HepG2 (cell line): ENCODE measurements around the gene HTRA1. TPM values are rescaled to one million over a fixed set of nuclear protein-coding genes. Genes with fewer than 3 reads are reported as not detected.

Experiments
- KAT8 ChIP-seq: IDR thresholded peaks from 2 replicates; pipeline ENCODE4 v1.6.1; 2016; ENCODE audit warnings: missing genetic modification reagents, missing compliant biosample characterization
- NR3C1 ChIP-seq: sonication (generic); formaldehyde crosslinking; IDR thresholded peaks from 2 replicates; pipeline ENCODE4 v1.4.0; 2020; ENCODE audit warnings: missing genetic modification reagents
- polyA plus RNA-seq, 8 experiments: library from polyadenylated mRNA; depleted of rRNA in 3 of 8; stranded (reverse) in 7 of 8; unstranded in 1 of 8; fragments of >200 nt; fragmentation: Illumina TruSeq in 4 of 8; extraction: Trizol in 4 of 8; gene quantifications; 2 replicates each; pipeline versions ENCODE4 v1.2.1 to v1.2.3, GENCODE V29; 2011 to 2016; ENCODE audit warnings: low read depth in 4 of 8, missing spikeins in 1 of 8, mixed read lengths in 1 of 8; ENCODE audit not compliant: insufficient read depth in 1 of 8
- total RNA-seq, 5 experiments: library from RNA; depleted of rRNA; stranded (reverse); fragments of >200 nt; fragmentation: Illumina TruSeq; extraction: Trizol; gene quantifications; 2 replicates each; pipeline ENCODE4 v1.2.3, GENCODE V29; 2016; ENCODE audit warnings: low read depth in 1 of 5
- TF ChIP-seq, protein P1 (sequence below): sonication (generic); formaldehyde crosslinking; IDR thresholded peaks from 2 replicates; pipeline ENCODE4 v1.5.0; 2020; ENCODE audit warnings: missing genetic modification reagents, mild to moderate bottlenecking, borderline replicate concordance
- TF ChIP-seq, protein P2 (sequence below): fragments of 450-650 bp; IDR thresholded peaks from 2 replicates; pipeline ENCODE4 v1.6.1; 2016
- TF ChIP-seq, protein P3 (sequence below): sonication (generic); formaldehyde crosslinking; IDR thresholded peaks from 2 replicates; pipeline ENCODE4 v1.5.1; 2020; ENCODE audit warnings: mild to moderate bottlenecking, moderate library complexity, missing genetic modification reagents
- TF ChIP-seq, protein P4 (sequence below): sonication (generic); formaldehyde crosslinking; IDR thresholded peaks from 2 replicates; pipeline ENCODE4 v1.5.1; 2020; ENCODE audit warnings: mild to moderate bottlenecking, missing genetic modification reagents, moderate library complexity
- TF ChIP-seq, protein P5 (sequence below): sonication (generic); formaldehyde crosslinking; IDR thresholded peaks from 2 replicates; pipeline ENCODE4 v1.4.0; 2020; ENCODE audit warnings: mild to moderate bottlenecking, missing genetic modification reagents
- TF ChIP-seq, protein P6 (sequence below): IDR thresholded peaks from 2 replicates; pipeline ENCODE4 v1.6.1; 2016; ENCODE audit warnings: missing genetic modification reagents, missing compliant biosample characterization
- TF ChIP-seq, protein P7 (sequence below): sonication (generic); formaldehyde crosslinking; IDR thresholded peaks from 2 replicates; pipeline ENCODE4 v1.8.0; 2022; ENCODE audit warnings: missing genetic modification reagents, low read depth, mild to moderate bottlenecking, borderline replicate concordance

HTRA1 gene
- total and polyA plus RNA-seq, 2 of the 13 experiments (the other 11 are each of a cell fraction or from before 2014, with no cell fraction given) = 0.11 to 0.40 TPM

DNA sequence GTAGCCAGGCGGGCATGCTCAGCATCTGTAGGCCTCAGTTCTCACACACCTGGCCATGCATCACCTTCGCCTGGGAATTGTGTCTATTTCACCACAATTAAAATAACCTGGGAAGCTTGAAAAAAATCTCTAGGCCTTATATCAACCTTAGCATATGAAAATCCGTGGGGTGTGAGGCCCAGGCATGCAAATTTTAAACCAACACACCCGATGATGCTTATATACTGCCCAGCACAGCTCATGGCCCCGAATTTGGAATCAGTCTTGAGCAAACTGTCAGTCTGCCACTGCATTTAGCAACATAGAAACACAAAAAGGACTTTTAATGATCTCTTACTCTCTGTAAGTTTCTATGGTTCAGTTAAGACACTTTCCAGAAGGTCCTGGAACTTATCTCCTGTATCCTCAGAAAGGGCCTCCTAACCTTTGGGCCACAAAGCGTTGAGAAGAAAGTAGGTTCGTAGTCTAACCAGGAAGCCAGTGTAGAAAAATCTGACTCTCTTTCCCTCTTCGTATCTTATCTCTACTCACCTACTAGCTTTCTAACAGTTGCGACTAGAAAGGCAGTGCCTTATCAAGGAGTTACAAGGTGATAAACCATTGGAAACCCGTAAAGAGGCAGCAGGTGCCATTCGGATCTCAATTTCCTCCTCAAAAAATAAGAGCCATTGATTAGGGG, 87.2 kb downstream of the HTRA1 start (continued):
- TF ChIP-seq, protein P1, sequence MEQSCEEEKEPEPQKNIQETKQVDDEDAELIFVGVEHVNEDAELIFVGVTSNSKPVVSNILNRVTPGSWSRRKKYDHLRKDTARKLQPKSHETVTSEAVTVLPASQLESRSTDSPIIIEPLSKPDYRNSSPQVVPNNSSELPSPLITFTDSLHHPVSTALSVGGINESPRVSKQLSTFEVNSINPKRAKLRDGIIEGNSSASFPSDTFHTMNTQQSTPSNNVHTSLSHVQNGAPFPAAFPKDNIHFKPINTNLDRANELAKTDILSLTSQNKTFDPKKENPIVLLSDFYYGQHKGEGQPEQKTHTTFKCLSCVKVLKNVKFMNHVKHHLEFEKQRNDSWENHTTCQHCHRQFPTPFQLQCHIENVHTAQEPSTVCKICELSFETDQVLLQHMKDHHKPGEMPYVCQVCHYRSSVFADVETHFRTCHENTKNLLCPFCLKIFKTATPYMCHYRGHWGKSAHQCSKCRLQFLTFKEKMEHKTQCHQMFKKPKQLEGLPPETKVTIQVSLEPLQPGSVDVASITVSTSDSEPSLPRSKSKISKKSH = no peak
- TF ChIP-seq, protein P2, sequence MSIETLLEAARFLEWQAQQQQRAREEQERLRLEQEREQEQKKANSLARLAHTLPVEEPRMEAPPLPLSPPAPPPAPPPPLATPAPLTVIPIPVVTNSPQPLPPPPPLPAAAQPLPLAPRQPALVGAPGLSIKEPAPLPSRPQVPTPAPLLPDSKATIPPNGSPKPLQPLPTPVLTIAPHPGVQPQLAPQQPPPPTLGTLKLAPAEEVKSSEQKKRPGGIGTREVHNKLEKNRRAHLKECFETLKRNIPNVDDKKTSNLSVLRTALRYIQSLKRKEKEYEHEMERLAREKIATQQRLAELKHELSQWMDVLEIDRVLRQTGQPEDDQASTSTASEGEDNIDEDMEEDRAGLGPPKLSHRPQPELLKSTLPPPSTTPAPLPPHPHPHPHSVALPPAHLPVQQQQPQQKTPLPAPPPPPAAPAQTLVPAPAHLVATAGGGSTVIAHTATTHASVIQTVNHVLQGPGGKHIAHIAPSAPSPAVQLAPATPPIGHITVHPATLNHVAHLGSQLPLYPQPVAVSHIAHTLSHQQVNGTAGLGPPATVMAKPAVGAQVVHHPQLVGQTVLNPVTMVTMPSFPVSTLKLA = no peak
- TF ChIP-seq, protein P3, sequence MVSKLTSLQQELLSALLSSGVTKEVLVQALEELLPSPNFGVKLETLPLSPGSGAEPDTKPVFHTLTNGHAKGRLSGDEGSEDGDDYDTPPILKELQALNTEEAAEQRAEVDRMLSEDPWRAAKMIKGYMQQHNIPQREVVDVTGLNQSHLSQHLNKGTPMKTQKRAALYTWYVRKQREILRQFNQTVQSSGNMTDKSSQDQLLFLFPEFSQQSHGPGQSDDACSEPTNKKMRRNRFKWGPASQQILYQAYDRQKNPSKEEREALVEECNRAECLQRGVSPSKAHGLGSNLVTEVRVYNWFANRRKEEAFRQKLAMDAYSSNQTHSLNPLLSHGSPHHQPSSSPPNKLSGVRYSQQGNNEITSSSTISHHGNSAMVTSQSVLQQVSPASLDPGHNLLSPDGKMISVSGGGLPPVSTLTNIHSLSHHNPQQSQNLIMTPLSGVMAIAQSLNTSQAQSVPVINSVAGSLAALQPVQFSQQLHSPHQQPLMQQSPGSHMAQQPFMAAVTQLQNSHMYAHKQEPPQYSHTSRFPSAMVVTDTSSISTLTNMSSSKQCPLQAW = no peak
- TF ChIP-seq, protein P4, sequence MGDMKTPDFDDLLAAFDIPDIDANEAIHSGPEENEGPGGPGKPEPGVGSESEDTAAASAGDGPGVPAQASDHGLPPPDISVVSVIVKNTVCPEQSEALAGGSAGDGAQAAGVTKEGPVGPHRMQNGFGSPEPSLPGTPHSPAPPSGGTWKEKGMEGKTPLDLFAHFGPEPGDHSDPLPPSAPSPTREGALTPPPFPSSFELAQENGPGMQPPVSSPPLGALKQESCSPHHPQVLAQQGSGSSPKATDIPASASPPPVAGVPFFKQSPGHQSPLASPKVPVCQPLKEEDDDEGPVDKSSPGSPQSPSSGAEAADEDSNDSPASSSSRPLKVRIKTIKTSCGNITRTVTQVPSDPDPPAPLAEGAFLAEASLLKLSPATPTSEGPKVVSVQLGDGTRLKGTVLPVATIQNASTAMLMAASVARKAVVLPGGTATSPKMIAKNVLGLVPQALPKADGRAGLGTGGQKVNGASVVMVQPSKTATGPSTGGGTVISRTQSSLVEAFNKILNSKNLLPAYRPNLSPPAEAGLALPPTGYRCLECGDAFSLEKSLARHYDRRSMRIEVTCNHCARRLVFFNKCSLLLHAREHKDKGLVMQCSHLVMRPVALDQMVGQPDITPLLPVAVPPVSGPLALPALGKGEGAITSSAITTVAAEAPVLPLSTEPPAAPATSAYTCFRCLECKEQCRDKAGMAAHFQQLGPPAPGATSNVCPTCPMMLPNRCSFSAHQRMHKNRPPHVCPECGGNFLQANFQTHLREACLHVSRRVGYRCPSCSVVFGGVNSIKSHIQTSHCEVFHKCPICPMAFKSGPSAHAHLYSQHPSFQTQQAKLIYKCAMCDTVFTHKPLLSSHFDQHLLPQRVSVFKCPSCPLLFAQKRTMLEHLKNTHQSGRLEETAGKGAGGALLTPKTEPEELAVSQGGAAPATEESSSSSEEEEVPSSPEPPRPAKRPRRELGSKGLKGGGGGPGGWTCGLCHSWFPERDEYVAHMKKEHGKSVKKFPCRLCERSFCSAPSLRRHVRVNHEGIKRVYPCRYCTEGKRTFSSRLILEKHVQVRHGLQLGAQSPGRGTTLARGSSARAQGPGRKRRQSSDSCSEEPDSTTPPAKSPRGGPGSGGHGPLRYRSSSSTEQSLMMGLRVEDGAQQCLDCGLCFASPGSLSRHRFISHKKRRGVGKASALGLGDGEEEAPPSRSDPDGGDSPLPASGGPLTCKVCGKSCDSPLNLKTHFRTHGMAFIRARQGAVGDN (CRISPR knock-in tag) = no peak
- TF ChIP-seq, protein P5, sequence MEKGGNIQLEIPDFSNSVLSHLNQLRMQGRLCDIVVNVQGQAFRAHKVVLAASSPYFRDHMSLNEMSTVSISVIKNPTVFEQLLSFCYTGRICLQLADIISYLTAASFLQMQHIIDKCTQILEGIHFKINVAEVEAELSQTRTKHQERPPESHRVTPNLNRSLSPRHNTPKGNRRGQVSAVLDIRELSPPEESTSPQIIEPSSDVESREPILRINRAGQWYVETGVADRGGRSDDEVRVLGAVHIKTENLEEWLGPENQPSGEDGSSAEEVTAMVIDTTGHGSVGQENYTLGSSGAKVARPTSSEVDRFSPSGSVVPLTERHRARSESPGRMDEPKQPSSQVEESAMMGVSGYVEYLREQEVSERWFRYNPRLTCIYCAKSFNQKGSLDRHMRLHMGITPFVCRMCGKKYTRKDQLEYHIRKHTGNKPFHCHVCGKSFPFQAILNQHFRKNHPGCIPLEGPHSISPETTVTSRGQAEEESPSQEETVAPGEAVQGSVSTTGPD (CRISPR knock-in tag) = no peak
- TF ChIP-seq, protein P6, sequence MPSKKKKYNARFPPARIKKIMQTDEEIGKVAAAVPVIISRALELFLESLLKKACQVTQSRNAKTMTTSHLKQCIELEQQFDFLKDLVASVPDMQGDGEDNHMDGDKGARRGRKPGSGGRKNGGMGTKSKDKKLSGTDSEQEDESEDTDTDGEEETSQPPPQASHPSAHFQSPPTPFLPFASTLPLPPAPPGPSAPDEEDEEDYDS (CRISPR knock-in tag) = no peak
- TF ChIP-seq, protein P7, sequence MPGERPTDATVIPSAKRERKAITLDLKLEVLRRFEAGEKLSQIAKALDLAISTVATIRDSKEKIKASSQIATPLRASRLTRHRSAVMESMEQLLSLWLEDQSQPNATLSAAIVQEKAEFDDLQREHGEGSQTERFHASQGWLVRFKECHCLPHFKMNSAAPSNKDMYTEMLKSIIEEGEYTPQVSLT = no peak
- TF ChIP-seq NR3C1 (CRISPR knock-in tag) = no peak
- no peak for TF ChIP-seq KAT8 (CRISPR knock-in tag)
